HEK293T (cell line): ENCODE data around the gene MAP3K5.

ENCODE experiments used
- CTCF ChIA-PET: fragments of 350-600 bp; formaldehyde crosslinking; extraction: SDS; loops from one replicate; lab custom pipeline; 2021; ENCODE audit warnings: antibody characterized with exemption, inconsistent platforms; lab: Yijun Ruan, JAX
- POLR2A ChIA-PET: fragments of 350-600 bp; formaldehyde crosslinking; extraction: SDS; loops from one replicate; lab custom pipeline; 2020; ENCODE audit warnings: antibody characterized with exemption, inconsistent platforms; lab: Yijun Ruan, JAX
- DNase-seq: peaks from one replicate; pipeline ENCODE4 v3.0.0; 2012; ENCODE audit warnings: mixed read lengths; ENCODE audit errors: extremely low spot score
- ARNT ChIP-seq: fragments of 450-650 bp; IDR thresholded peaks from 2 replicates; pipeline ENCODE4 v1.6.1; 2017; ENCODE audit warnings: mild to moderate bottlenecking
- BHLHE40 ChIP-seq: fragments of 450-650 bp; IDR thresholded peaks from 2 replicates; pipeline ENCODE4 v1.6.1; 2016; ENCODE audit warnings: mild to moderate bottlenecking, moderate library complexity, borderline replicate concordance
- CTBP1 ChIP-seq: fragments of 450-650 bp; IDR thresholded peaks from 2 replicates; pipeline ENCODE4 v1.6.1; 2016; ENCODE audit warnings: borderline replicate concordance
- ELF4 ChIP-seq: fragments of 450-650 bp; IDR thresholded peaks from 2 replicates; pipeline ENCODE4 v1.6.1; 2017; ENCODE audit warnings: antibody characterized with exemption
- FOXA1 ChIP-seq: fragments of 450-650 bp; IDR thresholded peaks from 2 replicates; pipeline ENCODE4 v1.6.1; 2016; ENCODE audit warnings: mild to moderate bottlenecking
- FOXK2 ChIP-seq: fragments of 450-650 bp; IDR thresholded peaks from 2 replicates; pipeline ENCODE4 v1.6.1; 2016; ENCODE audit warnings: mild to moderate bottlenecking
- FOXM1 ChIP-seq: fragments of 450-650 bp; IDR thresholded peaks from 2 replicates; pipeline ENCODE4 v1.6.1; 2017; ENCODE audit warnings: mild to moderate bottlenecking, borderline replicate concordance
- HDGF ChIP-seq: fragments of 450-650 bp; IDR thresholded peaks from 2 replicates; pipeline ENCODE4 v1.6.1; 2017; ENCODE audit warnings: antibody characterized with exemption, borderline replicate concordance
- L3MBTL2 ChIP-seq: fragments of 450-650 bp; conservative IDR thresholded peaks from 2 replicates; pipeline ENCODE4 v1.6.1; 2016; ENCODE audit warnings: mild to moderate bottlenecking
- LEF1 ChIP-seq: fragments of 450-650 bp; IDR thresholded peaks from 2 replicates; pipeline ENCODE4 v1.6.1; 2017; ENCODE audit warnings: mild to moderate bottlenecking, borderline replicate concordance
- NFRKB ChIP-seq: fragments of 450-650 bp; IDR thresholded peaks from 2 replicates; pipeline ENCODE4 v1.6.1; 2016; ENCODE audit warnings: mild to moderate bottlenecking, moderate library complexity
- SP1 ChIP-seq: fragments of 450-650 bp; IDR thresholded peaks from 2 replicates; pipeline ENCODE4 v1.6.1; 2017
- SUZ12 ChIP-seq: fragments of 450-650 bp; IDR thresholded peaks from 2 replicates; pipeline ENCODE4 v1.6.1; 2016; ENCODE audit warnings: mild to moderate bottlenecking
- TARDBP ChIP-seq: fragments of 450-650 bp; IDR thresholded peaks from 2 replicates; pipeline ENCODE4 v1.6.1; 2016
- ZNF384 ChIP-seq: fragments of 450-650 bp; IDR thresholded peaks from 2 replicates; pipeline ENCODE4 v1.6.1; 2016
- TF ChIP-seq, protein P1 (sequence below): fragments of 450-650 bp; IDR thresholded peaks from 2 replicates; pipeline ENCODE4 v1.6.1; 2016

Gene MAP3K5

DNA sequence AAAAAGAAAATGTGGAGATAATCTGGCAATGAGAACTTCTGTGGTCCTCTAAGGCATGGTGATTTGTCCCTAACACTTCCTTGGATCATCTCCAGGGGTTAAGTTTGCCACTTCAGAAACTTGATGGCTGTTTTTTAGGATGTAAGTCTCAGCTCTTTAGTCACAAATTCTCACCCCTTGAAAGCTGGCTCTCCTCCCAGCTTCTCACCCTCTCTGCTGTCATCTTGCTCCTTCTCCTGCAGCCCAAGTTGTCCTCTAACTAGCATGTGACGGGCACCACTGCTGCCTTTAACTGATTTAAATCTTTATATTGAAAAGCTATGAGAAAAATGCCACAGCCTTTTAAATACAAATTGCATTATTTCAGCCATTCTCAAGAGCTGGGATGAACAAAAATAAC lies 107.8 kb downstream of the MAP3K5 start:
- ChIA-PET POLR2A (no interaction called here), CTCF (no interaction called here)
- DNase-seq: no peak
- TF ChIP-seq, protein P1, sequence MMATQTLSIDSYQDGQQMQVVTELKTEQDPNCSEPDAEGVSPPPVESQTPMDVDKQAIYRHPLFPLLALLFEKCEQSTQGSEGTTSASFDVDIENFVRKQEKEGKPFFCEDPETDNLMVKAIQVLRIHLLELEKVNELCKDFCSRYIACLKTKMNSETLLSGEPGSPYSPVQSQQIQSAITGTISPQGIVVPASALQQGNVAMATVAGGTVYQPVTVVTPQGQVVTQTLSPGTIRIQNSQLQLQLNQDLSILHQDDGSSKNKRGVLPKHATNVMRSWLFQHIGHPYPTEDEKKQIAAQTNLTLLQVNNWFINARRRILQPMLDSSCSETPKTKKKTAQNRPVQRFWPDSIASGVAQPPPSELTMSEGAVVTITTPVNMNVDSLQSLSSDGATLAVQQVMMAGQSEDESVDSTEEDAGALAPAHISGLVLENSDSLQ: no peak
- TF ChIP-seq ZNF384: no peak
- no peak for TF ChIP-seq BHLHE40
- no peak for TF ChIP-seq FOXK2
- TF ChIP-seq CTBP1: no peak
- TF ChIP-seq ELF4: no peak
- TF ChIP-seq NFRKB: no peak
- TF ChIP-seq HDGF: no peak

DNA sequence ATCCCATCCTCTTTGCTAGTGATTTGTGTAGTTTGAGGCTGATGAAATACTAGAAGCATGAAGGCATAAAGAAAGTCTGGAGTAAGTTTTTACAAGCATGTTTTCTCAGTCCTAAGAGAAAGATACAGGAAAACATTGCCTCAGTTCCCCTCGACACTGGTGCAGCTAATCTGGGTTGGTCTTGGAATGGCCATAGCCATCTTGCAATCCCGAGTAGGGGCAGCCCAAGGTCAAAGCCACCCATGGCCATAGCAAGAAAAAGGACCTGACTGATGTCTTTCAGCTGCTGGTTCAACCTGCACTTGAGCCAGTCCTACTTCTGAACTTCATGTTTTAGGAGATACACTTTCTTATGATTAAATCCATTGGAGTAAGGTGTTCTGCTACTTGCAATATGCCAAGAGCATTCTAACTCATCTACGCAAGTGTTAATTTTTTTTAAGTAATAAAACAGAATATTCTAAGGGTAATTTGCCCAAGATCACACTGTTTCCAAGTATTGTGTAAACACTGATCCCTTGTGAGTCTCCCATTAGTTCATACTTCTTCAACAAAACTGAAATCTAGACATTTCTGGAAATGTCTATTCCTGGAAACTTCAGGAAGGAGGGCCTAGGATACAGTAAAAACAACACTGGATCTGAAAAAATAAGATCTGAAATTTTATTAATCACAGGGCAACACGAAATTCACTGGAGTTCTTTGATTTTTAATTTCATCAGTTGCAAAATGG lies 108.9 kb downstream of the MAP3K5 start:
- DNase-seq: no peak
- TF ChIP-seq NFRKB (no peak), SP1 (no peak), L3MBTL2 (no peak), ZNF384 (no peak), CTBP1 (no peak), FOXM1 (no peak), BHLHE40 (no peak), ARNT (no peak), FOXK2 (no peak)
- TF ChIP-seq, protein P1: no peak
- ChIA-PET CTCF (no interaction called here), POLR2A (no interaction called here)

DNA sequence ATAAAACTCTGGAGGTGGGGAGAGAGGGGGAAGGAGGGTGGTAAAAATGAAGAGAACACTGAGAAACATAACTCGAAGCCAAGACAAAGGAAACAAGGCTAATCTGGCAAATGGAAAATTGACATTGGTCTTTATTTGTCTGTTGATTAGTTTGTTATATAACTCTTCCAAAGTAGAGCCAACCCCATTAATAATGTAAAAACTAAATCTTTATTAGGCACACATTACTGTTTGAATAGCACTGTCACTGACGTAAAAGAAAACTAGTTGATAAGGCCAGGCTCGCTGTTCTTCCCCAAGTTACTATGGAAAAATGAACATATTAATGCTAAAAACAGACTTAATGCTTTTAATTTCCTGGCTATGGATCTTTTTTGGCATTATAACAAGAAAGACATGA lies 110.0 kb downstream of the MAP3K5 start:
- ChIA-PET POLR2A (no interaction called here), CTCF (no interaction called here)
- TF ChIP-seq FOXK2: no peak
- no peak for TF ChIP-seq NFRKB
- TF ChIP-seq, protein P1: no peak
- no peak for TF ChIP-seq HDGF
- no peak for TF ChIP-seq CTBP1
- no peak for TF ChIP-seq ZNF384
- no peak for TF ChIP-seq BHLHE40
- no peak for TF ChIP-seq SP1
- TF ChIP-seq SUZ12: no peak
- no peak for TF ChIP-seq TARDBP
- no peak for TF ChIP-seq L3MBTL2
- no peak for DNase-seq

DNA sequence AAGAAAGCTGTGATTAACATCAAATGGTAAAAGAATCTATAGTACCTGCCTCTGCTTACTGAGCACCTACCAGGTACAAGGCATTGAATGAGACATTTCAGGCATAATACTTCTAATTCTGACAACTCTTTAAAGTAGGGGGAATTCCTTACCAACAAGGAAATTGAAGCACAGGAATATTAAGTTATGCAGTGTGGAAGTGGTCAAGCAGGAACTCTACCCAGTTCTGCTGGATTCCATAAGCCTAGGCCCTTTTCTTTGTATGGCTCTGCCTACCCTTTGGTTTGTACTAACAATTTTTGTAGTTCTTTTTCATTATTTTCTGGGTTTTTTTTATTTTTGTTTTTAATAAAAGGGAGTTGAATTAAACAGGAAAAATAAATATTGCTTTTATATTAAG lies 114.5 kb downstream of the MAP3K5 start:
- ChIA-PET CTCF (no interaction called here), POLR2A (no interaction called here)
- no peak for DNase-seq
- no peak for TF ChIP-seq BHLHE40
- TF ChIP-seq, protein P1: no peak
- TF ChIP-seq LEF1: no peak
- no peak for TF ChIP-seq ZNF384
- TF ChIP-seq ARNT: no peak
- TF ChIP-seq TARDBP: no peak
- no peak for TF ChIP-seq FOXK2
- no peak for TF ChIP-seq FOXA1
- TF ChIP-seq SUZ12: no peak
- no peak for TF ChIP-seq FOXM1

DNA sequence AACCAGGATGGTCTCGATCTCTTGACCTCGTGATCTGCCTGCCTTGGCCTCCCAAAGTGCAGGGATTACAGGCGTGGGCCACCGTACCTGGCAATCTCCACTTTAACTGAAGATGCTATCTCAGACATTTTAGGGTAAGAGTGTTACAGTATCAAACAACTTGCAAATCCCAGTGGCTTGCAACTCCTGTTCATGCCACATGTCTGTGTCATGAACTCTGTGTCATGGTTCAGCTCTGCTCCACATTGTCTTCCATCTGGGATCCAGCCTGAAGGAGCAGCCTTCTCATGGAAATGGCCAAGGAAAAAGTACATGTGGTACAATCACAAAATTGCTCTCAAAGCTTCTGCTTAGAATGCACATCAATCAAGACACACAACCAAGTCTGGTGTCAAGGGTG lies 114.9 kb downstream of the MAP3K5 start:
- DNase-seq: no peak
- ChIA-PET POLR2A (no interaction called here), CTCF (no interaction called here)
- TF ChIP-seq CTBP1: no peak
- TF ChIP-seq NFRKB: no peak
- no peak for TF ChIP-seq SP1
- TF ChIP-seq L3MBTL2: no peak
- no peak for TF ChIP-seq LEF1
- no peak for TF ChIP-seq FOXA1
- no peak for TF ChIP-seq BHLHE40
- TF ChIP-seq, protein P1: no peak
- no peak for TF ChIP-seq ARNT
- TF ChIP-seq ZNF384: no peak
- TF ChIP-seq TARDBP: no peak
- no peak for TF ChIP-seq ELF4
- no peak for TF ChIP-seq FOXK2
- TF ChIP-seq FOXM1: no peak

DNA sequence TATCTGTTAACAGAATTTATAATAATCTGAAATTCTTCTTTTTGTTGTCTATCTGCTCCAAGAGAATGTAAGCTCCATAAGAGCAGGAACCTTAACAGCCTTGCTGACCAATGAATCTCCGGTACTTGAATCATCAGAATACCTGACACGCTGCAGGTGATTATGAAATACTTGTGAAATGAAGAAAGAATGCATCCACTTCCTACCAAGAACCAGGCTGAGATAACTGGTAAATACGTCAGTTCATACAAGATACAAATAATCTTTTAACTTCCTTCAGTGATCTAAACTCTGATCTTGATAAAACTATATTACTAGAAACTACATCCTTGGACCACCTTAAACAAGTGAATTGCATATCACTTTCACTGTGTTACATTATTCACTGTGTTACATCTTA lies 116.2 kb downstream of the MAP3K5 start:
- no peak for TF ChIP-seq HDGF
- no peak for TF ChIP-seq SP1
- no peak for TF ChIP-seq L3MBTL2
- no peak for TF ChIP-seq CTBP1
- no peak for TF ChIP-seq ZNF384
- no peak for TF ChIP-seq FOXM1
- TF ChIP-seq ELF4: no peak
- no peak for TF ChIP-seq NFRKB
- no peak for TF ChIP-seq ARNT
- TF ChIP-seq SUZ12: no peak
- TF ChIP-seq FOXA1: no peak
- no peak for TF ChIP-seq TARDBP
- no peak for TF ChIP-seq BHLHE40
- no peak for TF ChIP-seq FOXK2
- POLR2A ChIA-PET: no interaction called here
- CTCF ChIA-PET: interaction anchor here (1.0 kb wide), 1 partner anchor 33 kb away, joined by 3 read pairs; no protein-coding TSS in a partner anchor
- DNase-seq: no peak
